Ovary (tissue), 9 donors: ENCODE data around the gene NAA10. TPM values are rescaled to one million over a fixed set of nuclear protein-coding genes. Genes with fewer than 3 reads are reported as not detected.

Experiments
- DNase-seq, 5 donors: peaks; one replicate each; pipeline ENCODE4 v3.0.0-alpha.2; 2019 to 2020
- H3K27ac ChIP-seq, 2 donors: fragments of 200-600 bp; one replicate each; pipeline versions ENCODE4 v1.5.1 to v1.8.0; 2019 to 2022
- H3K27me3 ChIP-seq: fragments of 200-600 bp; one replicate; pipeline ENCODE4 v1.8.0; 2022
- H3K36me3 ChIP-seq: fragments of 200-600 bp; sonication (generic); one replicate; pipeline ENCODE4 v1.5.1; 2019
- H3K4me1 ChIP-seq: one replicate; pipeline ENCODE4 v1.8.1; 2013; ENCODE audit warnings: mild to moderate bottlenecking, moderate library complexity; ENCODE audit not compliant: insufficient read depth
- H3K4me3 ChIP-seq: fragments of 200-600 bp; sonication (generic); one replicate; pipeline ENCODE4 v1.5.1; 2017
- H3K9me3 ChIP-seq, 2 donors: fragments of 200-600 bp in 1 of 2; sonication (generic) in 1 of 2; one replicate each; pipeline versions ENCODE4 v1.5.1 to v1.8.1; 2013 to 2019; ENCODE audit warnings: mild to moderate bottlenecking in 1 of 2, moderate library complexity in 1 of 2
- CTCF ChIP-seq, 3 donors: fragments of 450-650 bp in 2 of 3; fragments of 200-600 bp in 1 of 3; IDR thresholded peaks; one replicate each; pipeline versions ENCODE4 v1.5.1 to v1.8.0; 2016 to 2022; ENCODE audit warnings: antibody characterized with exemption in 3 of 3, mild to moderate bottlenecking in 1 of 3
- EP300 ChIP-seq: sonication (generic); formaldehyde crosslinking; IDR thresholded peaks from one replicate; pipeline ENCODE4 v1.6.1; 2017; ENCODE audit warnings: antibody characterized with exemption
- POLR2A ChIP-seq: fragments of 450-650 bp; IDR thresholded peaks from one replicate; pipeline ENCODE4 v1.6.1; 2017; ENCODE audit warnings: antibody characterized with exemption, mild to moderate bottlenecking, moderate library complexity
- WGBS, 3 donors: extraction: QIAGEN DNeasy Blood & Tissue Kit in 1 of 3; methylation state at CpG; one replicate each; pipeline versions ENCODE4 v1.1.5 to v1.1.7; 2013 to 2017; 5-methylcytosine and 5-hydroxymethylcytosine counted together
- intact Hi-C, 4 donors: fragments of 100-400 bp; cut with DNase I; formaldehyde crosslinking; loops; one replicate each; pipeline versions ENCODE4 v1.11.0 to v1.15.1; 2022 to 2023
- polyA plus RNA-seq, 2 donors: library from polyadenylated mRNA; stranded (reverse); fragments of 200-250 nt in 1 of 2; fragments of 350-450 nt in 1 of 2; fragmentation: Illumina TruSeq in 1 of 2; extraction: RNeasy Lipid Tissue Mini Kit (QIAGEN cat#74804) in 1 of 2; gene quantifications; one replicate each; pipeline ENCODE4 v1.2.3, GENCODE V29; 2013 to 2014
- total RNA-seq, 7 donors: library from RNA; depleted of rRNA in 2 of 7; stranded (reverse); fragments of >200 nt in 2 of 7; fragmentation: NEBNext Ultra II Directional in 3 of 7; extraction: Animal tissue kit (Norgen Biotek cat#: 25700) in 3 of 7; gene quantifications; one replicate each; pipeline versions ENCODE4 v1.1.0 to v1.2.4, GENCODE V29; 2016 to 2023
- donor health status: DM: no; HTN: no; CAD: no; lungs with moderate emphysema.
- donor health status: DM: no; HTN: no; CAD: no.
- donor health status: Bipolar disorder and iron deficiency.
- donor health status: DM: yes; HTN: yes; CAD: no.
- donor health status: DM: no; HTN: no; CAD: no.
- donor health status: DM: yes; HTN: yes; CAD: no.

The NAA10 gene
- total and polyA plus RNA-seq, 9 donors, result 36.7 to 95.5 (median 64.9) TPM

GRCh38 chrX:153948002-153948466, 13.2 kb upstream of the NAA10 start:
- Histone ChIP-seq H3K4me1 (peaks cover 4% of the 10 kb centered on the region), H3K27me3 (no peaks in the 10 kb centered on the region), H3K36me3 (no peaks in the 10 kb centered on the region), H3K27ac (no peak overlapping the region), H3K4me3 (no peak overlapping the region), H3K9me3 (no peaks in the 10 kb centered on the region)
- DNase-seq, result no peak
- TF ChIP-seq CTCF (IDR thresholded peaks at IDR 0.05), result no peak
- TF ChIP-seq EP300, result no peak
- no peak for TF ChIP-seq POLR2A
- intact Hi-C loops, result loop anchor here in 2 of 4 donors (10.0 kb wide), 2 partner anchors 343 to 983 kb away; no protein-coding TSS in a partner anchor
- 73 to 76% (median 74%) methylated on average over 10 of the region's 10 CpGs for WGBS, 3 donors

GRCh38 chrX:153947009-153947769, 12.4 kb upstream of the NAA10 start:
- peak; percentile 45 to 73 (median 57) for DNase-seq
- H3K27me3 ChIP-seq, result no peaks in the 10 kb centered on the region
- H3K9me3 ChIP-seq, result no peaks in the 10 kb centered on the region
- intact Hi-C loops, result loop anchor here in 2 of 4 donors (10.0 kb wide), 2 partner anchors 342 to 982 kb away; no protein-coding TSS in a partner anchor
- no peaks in the 10 kb centered on the region for H3K36me3 ChIP-seq
- no peak overlapping the region for H3K27ac ChIP-seq
- WGBS, 3 donors, result 52 to 65% (median 59%) methylated on average over 19 of the region's 19 CpGs
- H3K4me3 ChIP-seq, result no peak overlapping the region
- TF ChIP-seq CTCF (IDR thresholded peaks at IDR 0.05) (peak in 2 of 3 donors; percentile 39), POLR2A (no peak)
- H3K4me1 ChIP-seq, result peaks cover 4% of the 10 kb centered on the region

- DNase-seq, result no peak
- Histone ChIP-seq H3K27me3 (no peaks in the 10 kb centered on the region), H3K36me3 (no peaks in the 10 kb centered on the region), H3K27ac (no peak overlapping the region), H3K9me3 (no peaks in the 10 kb centered on the region), H3K4me1 (peaks cover 4% of the 10 kb centered on the region), H3K4me3 (no peak overlapping the region)
- intact Hi-C loops, result loop anchor here in 2 of 4 donors (10.0 kb wide), 2 partner anchors 341 to 981 kb away; no protein-coding TSS in a partner anchor
- TF ChIP-seq POLR2A (no peak), EP300 (no peak), CTCF (IDR thresholded peaks at IDR 0.05) (no peak)
- WGBS, 3 donors, result 81 to 89% (median 86%) methylated on average over 24 of the region's 24 CpGs
Observed at GRCh38 chrX:153945956-153946943, 11.4 kb upstream of the NAA10 start.

- H3K27me3 ChIP-seq, result no peaks in the 10 kb centered on the region
- H3K9me3 ChIP-seq, result no peaks in the 10 kb centered on the region
- 54 to 69% (median 64%) methylated on average over 6 of the region's 6 CpGs for WGBS, 3 donors
- intact Hi-C loops, result loop anchor here in 2 of 4 donors (10.0 kb wide), 2 partner anchors 340 to 980 kb away; no protein-coding TSS in a partner anchor
- no peak for DNase-seq
- H3K4me3 ChIP-seq, result no peak overlapping the region
- H3K4me1 ChIP-seq, result peaks cover 4% of the 10 kb centered on the region
- no peak overlapping the region for H3K27ac ChIP-seq
- H3K36me3 ChIP-seq, result no peaks in the 10 kb centered on the region
- TF ChIP-seq CTCF (IDR thresholded peaks at IDR 0.05) (no peak), POLR2A (no peak), EP300 (no peak)
Observed at GRCh38 chrX:153944800-153945150, 9.9 kb upstream of the NAA10 start.
